WI38 (cell line): ENCODE results near the gene LCE1F.

ENCODE experiments used
- H3K4me3 ChIP-seq: 2 replicates; pipeline ENCODE4 v1.5.1; 2011; ENCODE audit warnings: low read depth, mild to moderate bottlenecking, control low read depth, low read length
- TF ChIP-seq, protein P1 (sequence below): IDR thresholded peaks from 2 replicates; pipeline ENCODE4 v1.5.1; 2012; ENCODE audit warnings: low read depth, mild to moderate bottlenecking, control low read depth, low read length

The LCE1F gene, protein sequence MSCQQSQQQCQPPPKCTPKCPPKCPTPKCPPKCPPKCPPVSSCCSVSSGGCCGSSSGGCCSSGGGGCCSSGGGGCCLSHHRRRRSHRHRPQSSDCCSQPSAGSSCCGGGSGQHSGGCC

DNA sequence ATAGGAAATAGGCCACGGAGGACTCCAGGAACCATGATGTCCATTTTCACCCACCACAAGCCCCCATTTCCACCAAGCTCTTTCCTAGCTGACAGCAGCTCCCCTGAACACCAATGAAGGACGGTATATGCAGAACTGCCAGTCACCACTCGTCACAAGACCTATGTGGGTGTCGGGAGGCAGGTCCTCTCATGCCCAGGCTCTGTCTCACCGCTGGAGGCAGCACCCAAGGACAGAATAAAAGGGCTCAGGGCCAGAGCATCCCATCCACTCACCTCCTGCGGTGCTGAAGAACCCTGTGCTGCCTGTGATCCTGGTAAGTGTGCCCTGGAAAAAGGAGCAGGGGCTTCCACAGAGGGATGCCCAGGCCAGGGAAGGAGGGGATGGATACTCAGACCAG is at the start of gene LCE1F:
TSS of gene LCE1F (plus strand) at position 266 of the 400 bp plus-strand sequence. CDS start 1,232 bp downstream, outside the sequence.
- H3K4me3 ChIP-seq: no peak within 1 kb of the TSS
- TF ChIP-seq, protein P1, sequence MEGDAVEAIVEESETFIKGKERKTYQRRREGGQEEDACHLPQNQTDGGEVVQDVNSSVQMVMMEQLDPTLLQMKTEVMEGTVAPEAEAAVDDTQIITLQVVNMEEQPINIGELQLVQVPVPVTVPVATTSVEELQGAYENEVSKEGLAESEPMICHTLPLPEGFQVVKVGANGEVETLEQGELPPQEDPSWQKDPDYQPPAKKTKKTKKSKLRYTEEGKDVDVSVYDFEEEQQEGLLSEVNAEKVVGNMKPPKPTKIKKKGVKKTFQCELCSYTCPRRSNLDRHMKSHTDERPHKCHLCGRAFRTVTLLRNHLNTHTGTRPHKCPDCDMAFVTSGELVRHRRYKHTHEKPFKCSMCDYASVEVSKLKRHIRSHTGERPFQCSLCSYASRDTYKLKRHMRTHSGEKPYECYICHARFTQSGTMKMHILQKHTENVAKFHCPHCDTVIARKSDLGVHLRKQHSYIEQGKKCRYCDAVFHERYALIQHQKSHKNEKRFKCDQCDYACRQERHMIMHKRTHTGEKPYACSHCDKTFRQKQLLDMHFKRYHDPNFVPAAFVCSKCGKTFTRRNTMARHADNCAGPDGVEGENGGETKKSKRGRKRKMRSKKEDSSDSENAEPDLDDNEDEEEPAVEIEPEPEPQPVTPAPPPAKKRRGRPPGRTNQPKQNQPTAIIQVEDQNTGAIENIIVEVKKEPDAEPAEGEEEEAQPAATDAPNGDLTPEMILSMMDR: no peak

DNA sequence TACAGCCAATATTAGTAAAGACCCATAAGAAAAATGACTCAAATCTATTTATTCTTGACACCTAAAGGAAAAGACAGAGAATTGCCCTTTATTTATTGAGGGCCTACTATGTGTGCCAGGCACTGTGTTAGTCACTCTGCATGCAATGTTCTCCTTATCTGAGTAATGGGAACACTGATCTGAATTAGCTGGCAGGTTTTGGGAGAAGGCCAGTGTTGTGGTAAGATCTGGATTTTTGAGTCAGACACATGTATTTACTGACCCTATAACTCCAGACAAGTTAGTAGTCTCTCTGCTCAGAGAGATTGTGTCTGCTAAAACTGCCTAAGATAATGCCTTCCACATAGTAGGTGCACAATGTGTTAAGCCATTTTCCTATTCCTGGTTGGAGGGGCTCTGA is 49.7 kb upstream of the LCE1F start:
- TF ChIP-seq, protein P1: no peak
- no peak overlapping the region for H3K4me3 ChIP-seq

DNA sequence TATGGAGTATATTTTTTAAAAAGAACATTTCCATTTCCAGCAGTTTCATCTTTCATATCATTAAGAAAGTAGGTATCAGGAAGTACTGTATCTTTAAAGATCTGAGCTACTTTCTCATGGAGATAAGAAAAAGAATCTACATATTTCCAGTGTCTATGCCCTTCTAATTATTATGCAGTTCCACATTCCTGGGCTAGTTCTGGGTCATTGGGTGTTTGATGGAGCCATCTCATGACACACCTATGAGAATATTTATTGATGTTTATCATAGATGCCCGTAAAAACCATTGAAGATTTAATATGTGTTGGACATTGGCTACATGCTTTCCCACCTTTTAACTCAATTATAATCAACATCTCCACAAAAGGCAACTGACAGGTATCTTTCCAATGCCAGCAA is 46.0 kb upstream of the LCE1F start:
- TF ChIP-seq, protein P1: no peak

DNA sequence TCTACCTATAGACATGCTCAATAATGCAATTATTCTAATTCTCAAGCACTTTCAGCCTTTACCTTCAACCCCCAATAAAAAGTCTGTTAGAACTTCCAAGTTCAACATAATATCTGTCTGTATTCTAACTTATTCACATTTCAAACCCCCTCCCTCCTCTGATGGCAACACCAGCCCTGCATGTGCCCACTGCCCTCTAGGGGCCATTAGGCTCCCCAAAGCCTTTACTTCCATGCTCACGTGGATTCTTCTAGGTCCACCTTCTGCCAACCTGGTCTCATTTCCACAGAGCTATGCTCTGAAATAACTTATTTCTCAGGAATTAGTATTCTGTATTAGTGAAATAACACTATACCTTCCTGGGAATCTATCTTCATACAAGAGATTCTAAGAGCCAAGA is 39.3 kb upstream of the LCE1F start:
- H3K4me3 ChIP-seq: no peak overlapping the region
- TF ChIP-seq, protein P1: no peak

More for the DNA sequence above, 46.0 kb upstream of the LCE1F start:
- H3K4me3 ChIP-seq: no peak overlapping the region

DNA sequence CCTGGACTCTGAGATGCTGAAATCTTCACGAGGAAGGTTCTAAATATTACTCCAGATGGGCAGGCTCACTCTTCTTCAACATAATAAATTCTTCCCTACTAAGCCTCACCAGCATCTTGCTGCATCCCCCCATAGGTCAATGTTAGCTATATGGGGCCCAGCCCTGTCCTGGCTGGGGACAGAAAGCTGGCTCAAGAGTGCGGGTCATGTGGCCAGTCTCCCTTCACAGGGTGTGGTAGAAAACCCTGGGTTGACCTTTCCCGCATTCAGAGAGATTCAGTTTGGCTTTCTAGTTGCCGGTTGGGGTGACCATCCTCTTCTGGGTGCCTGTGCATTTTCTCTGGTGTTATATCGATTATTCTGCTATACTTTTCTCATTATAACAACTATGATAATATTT is 36.9 kb upstream of the LCE1F start:
- no peak overlapping the region for H3K4me3 ChIP-seq
- TF ChIP-seq, protein P1: no peak

DNA sequence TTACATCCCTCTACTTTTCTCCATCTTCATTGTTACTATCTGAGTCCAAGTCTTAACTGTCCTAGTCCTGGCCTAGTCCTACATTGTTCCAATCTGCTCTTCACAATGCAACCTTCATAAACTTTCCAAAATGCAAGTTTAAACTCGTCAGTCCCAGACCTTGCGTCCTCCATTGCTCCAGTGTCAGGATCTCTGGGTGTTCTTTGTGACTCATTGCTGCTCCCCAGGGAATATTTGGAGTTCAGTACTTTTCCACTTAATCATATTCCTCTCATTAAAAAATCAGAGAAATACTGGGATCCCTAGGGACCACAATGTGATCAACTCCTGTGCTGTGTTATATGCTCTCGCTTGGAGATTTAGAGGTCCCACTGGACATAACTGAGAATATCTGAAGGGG is 35.1 kb upstream of the LCE1F start:
- no peak overlapping the region for H3K4me3 ChIP-seq
- TF ChIP-seq, protein P1: no peak

DNA sequence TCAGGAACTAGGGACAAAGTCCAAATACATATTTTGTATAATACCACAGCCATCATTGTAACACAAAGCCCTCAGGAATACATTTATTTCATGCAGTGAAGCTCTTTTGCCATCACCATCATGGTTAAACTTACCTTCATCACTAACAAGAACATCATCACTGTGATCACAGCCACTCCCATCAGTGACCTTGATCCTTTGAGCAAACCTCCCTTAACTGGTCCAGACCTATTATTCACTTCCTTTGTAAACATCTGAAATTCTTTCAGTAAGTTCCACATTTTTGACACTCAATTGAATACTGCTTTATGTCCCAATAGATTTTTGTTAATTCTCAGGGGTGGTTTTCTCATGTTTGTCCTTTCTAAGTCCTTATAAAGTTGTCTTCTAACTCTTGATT is 33.3 kb upstream of the LCE1F start:
- H3K4me3 ChIP-seq: no peak overlapping the region
- TF ChIP-seq, protein P1: no peak
